ENCODE data around the gene NAT10.

NAT10 gene

GRCh38 chr11:34150494-34151151 is 45.2 kb downstream of the NAT10 start:
- no peak for DNase-seq

DNA sequence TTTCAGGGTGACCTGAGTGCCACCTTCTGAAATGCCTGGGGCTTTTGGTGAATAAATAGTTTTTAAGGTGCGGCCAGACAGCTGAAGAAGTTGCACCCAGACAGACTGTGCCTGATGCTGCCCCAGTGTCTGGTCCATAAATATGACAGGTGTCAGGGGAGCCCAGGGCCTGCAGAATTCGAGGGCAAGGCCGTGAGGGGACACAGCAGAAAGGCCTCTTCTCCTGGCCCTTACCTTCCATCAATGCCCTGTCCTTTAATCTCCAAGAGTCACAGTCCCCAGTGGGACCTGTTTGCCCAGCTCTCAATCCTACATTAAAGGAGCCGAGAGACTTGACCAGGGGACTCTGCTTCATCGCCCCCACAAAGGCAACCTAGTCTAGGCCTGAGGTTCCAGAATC is 45.7 kb downstream of the NAT10 start:
- DNase-seq: no peak

GRCh38 chr11:34151916-34152845 is 46.8 kb downstream of the NAT10 start:
- no peak for DNase-seq

DNA sequence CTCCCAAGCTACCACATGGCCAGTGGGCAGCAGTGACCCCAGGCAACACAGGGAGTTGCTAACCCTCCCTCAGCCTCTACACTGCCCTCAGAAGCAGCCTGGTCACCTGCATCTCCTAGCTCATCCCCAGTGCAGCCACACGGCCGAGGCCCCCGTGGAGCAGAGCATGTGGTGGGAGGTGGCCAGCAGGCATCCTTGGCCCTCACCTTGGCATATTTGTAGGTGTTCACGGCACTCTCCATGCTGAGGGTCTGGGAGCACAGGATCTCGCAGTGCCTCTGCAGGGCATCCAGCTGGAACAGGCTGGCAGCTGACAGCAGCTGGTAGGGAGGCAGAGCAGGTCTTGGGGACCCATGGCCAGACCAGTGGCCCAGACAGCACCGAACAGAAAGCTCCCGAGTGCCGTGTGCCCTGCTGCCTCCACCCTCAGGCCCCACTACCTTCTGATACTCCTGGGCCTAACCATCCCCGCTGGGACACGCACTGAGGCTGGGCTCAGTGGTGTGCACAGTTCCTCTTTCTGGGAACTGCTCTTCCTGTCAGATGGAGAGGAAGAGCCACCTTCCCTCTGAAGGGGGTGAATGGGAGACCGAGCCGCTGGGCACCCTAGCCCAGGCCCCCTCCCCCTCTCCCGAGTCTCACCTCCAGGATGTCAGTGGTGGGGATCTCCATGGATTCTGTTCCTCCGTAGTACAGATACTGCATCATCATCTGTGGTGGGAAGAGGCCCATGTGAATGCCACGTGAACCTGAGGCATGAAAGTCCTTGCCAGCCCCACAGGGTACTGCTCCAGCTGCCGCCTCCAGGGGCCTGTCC is 48.8 kb downstream of the NAT10 start:
- DNase-seq: no peak

DNA sequence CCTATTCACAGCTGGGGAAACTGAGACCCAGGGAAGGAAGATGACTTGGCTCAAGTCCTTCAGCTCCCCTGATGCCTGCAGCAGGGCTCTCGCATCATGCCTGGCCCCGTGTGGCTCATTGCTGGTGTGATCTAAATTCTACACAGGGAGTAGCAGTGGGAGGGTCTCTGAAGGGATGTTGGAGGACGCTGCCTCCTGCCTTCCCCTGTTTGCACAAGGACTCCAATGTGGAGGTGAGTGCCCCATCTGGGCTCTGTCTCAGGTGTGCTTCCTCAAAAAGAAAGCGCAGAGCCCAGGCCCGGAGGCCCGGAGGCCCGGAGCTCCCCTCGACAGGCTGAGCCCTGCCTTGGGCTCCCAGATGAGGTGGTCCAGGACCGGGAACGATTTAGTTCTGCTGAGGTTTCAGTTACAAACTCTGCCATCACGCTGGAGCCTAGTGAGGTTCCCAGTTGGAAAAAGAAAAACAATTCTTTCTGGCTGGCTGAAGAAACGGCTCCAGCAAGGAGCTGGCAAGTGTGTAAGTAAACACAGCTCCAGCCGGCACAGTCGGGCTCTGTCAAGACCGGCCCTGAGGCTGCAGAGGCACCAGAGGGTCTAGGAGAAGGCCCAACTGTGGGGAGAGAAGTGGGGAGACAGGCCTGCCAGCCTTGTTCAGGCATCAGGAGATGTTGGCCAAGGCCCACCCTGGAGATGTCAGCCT is 49.8 kb downstream of the NAT10 start:
- DNase-seq: no peak

GRCh38 chr11:34155757-34156062 is 50.3 kb downstream of the NAT10 start:
- no peak for DNase-seq

- DNase-seq: no peak
Observed at GRCh38 chr11:34157163-34157562, 51.7 kb downstream of the NAT10 start.

- peak; percentile 40 for DNase-seq
Observed at GRCh38 chr11:34158661-34159060, 53.2 kb downstream of the NAT10 start.

- no peak for DNase-seq
Observed at GRCh38 chr11:34160049-34160721, 54.8 kb downstream of the NAT10 start.

- no peak for DNase-seq
Observed at GRCh38 chr11:34160791-34161190, 55.4 kb downstream of the NAT10 start.

DNA sequence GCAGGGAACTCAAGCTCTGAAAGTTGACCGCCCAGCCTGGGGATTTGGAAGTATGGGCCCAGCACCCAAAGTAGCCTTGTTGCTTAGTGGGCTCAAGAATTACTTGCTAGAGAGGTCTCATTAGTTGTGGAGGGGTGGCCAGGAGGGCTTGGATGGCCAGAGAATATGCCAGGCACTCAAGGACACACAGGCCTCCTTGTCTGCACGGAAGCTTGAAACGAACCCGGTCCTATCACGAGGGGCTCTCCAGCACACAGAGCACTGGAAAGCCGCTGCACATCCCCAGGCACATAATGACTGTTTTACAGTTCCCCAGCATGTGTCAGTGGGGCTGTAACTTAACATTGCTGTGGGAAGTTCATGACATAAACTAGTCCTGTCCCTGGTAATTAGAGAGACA is 55.9 kb downstream of the NAT10 start:
- DNase-seq: no peak

GRCh38 chr11:34161812-34162492 is 56.5 kb downstream of the NAT10 start:
- DNase-seq: peak; percentile 69

GRCh38 chr11:34162493-34162820 is 57.0 kb downstream of the NAT10 start:
- DNase-seq: no peak

DNA sequence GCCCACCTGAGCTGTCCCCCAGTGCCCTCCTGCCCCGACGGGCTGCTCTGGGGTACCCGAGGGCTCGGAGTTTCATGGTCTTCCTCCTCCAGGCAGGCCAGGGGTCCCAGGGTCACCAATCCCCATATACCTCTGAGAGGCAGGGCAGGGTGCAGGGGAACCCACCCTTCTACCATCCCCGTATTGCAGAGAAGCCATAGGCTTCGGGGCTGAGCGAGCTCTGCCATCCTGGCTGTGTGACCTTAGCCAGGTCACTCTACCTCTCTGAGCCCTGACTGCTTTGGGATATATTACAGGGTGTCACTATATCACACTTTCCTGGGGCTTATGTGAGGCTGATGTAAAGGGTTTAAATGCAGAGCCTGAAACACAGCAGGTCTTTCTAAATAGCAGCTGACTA is 57.4 kb downstream of the NAT10 start:
- no peak for DNase-seq

GRCh38 chr11:34165121-34165520 is 59.7 kb downstream of the NAT10 start:
- no peak for DNase-seq

GRCh38 chr11:34165786-34166555 is 60.5 kb downstream of the NAT10 start:
- no peak for DNase-seq

- DNase-seq: no peak
Observed at GRCh38 chr11:34166806-34167740, 61.6 kb downstream of the NAT10 start.

- no peak for DNase-seq
Observed at GRCh38 chr11:34167961-34168360, 62.5 kb downstream of the NAT10 start.

DNA sequence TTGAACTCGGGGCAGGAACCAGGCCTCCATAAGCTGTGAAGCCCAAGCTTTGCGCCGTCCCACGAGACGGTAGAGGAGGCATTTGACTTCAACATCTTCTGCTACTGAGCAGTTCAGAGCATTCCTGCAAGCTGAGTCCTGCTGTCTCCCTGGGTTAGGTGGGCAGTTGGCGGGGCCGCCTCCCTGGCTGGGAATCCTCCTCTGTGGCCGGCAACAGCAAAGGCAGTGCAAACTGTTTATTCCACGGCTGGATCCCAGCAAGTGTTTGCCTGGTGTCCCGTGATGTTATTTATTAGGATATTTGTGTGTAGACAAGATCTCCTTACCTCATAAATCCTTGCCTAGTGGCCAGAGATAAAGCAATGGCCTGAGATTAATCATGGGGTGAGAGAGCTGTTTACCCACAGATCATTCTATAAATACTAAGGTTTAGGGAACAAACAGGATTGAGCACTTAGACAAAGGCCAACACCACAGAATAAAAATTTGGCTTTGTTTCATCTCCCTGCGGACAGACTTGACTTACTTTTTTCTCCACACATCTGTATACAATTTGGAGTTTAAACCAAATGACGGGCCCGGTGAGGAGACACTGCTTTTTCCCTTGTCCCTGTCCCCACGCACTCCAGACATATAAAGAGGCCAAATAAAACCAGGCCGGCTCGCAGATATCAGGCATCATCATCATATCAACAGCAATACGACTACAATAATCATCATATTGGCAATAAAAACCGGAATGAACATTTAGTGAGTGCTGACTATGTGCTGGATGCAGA is 63.4 kb downstream of the NAT10 start:
- DNase-seq: no peak
